Endothelial cell of umbilical vein (primary cell): Measurements from ENCODE around the gene DHX35. TPM values are rescaled to one million over a fixed set of nuclear protein-coding genes. Genes with fewer than 3 reads are reported as not detected.

Experiments used
- BruUV-seq: library from RNA; stranded (reverse); fragments of 400-500 nt; replicated peaks from 2 replicates; lab custom pipeline; 2021; lab: Mats Ljungman, UMichigan
- CTCF ChIA-PET: fragments of 300-600, 350-600 bp; sonication (Branson Sonifier 250); formaldehyde crosslinking; loops from one replicate; lab custom pipeline; 2021; ENCODE audit warnings: antibody characterized with exemption, inconsistent platforms; lab: Charles Lee
- POLR2A ChIA-PET: fragments of 300-600, 350-600 bp; sonication (Branson Sonifier 250); formaldehyde crosslinking; loops from one replicate; lab custom pipeline; 2021; ENCODE audit warnings: antibody characterized with exemption, inconsistent platforms; lab: Charles Lee
- DNase-seq: peaks from one replicate; pipeline ENCODE4 v3.0.0-alpha.2; 2011; ENCODE audit warnings: low read depth, low spot score
- FAIRE-seq: peaks from 2 replicates; lab custom pipeline; 2011; peaks lifted over from hg19 to GRCh38; lab: Jason Lieb, UNC
- H2AFZ ChIP-seq: 2 replicates; pipeline ENCODE4 v1.6.0; 2012; ENCODE audit warnings: low read depth, low read length, control low read depth, inconsistent platforms
- H3K27ac ChIP-seq: 2 replicates; pipeline ENCODE4 v1.5.1; 2011; ENCODE audit warnings: low read depth, mild to moderate bottlenecking, control low read depth, low read length, moderate library complexity; ENCODE audit not compliant: insufficient read depth
- H3K27me3 ChIP-seq, 2 experiments: 2 replicates each; pipeline versions ENCODE4 v1.6.0 to v1.6.1; 2011; ENCODE audit warnings: low read length in 2 of 2, mixed read lengths in 1 of 2; ENCODE audit not compliant: control insufficient read depth in 2 of 2, insufficient read depth in 2 of 2
- H3K36me3 ChIP-seq, 2 experiments: 2 replicates in 1 of 2; 3 replicates in 1 of 2; pipeline ENCODE4 v1.5.1; 2011; ENCODE audit warnings: low read length in 2 of 2, mild to moderate bottlenecking in 1 of 2, moderate library complexity in 1 of 2; ENCODE audit not compliant: control insufficient read depth in 2 of 2, insufficient read depth in 2 of 2; ENCODE audit errors: extremely low read depth in 1 of 2
- H3K4me1 ChIP-seq: 3 replicates; pipeline ENCODE4 v1.5.1; 2011; ENCODE audit warnings: mild to moderate bottlenecking, low read length; ENCODE audit not compliant: control insufficient read depth, insufficient read depth; ENCODE audit errors: extremely low read depth
- H3K4me2 ChIP-seq: 2 replicates; pipeline ENCODE4 v1.6.1; 2011; ENCODE audit warnings: low read length, control low read depth, mixed read lengths; ENCODE audit not compliant: insufficient read depth
- H3K4me3 ChIP-seq, 3 experiments: fragments of 200-600 bp in 1 of 3; sonication (generic), shearing (Covaris generic) in 1 of 3; replicated peaks in 1 of 3; 2 replicates each; pipeline ENCODE4 v1.5.1; 2011 to 2016; ENCODE audit warnings: control low read depth in 3 of 3, low read length in 3 of 3, mild to moderate bottlenecking in 2 of 3, inconsistent platforms in 1 of 3, low read depth in 1 of 3, moderate library complexity in 1 of 3; ENCODE audit not compliant: insufficient read depth in 1 of 3
- H3K79me2 ChIP-seq: 2 replicates; pipeline ENCODE4 v1.6.0; 2012; ENCODE audit warnings: low read length, inconsistent platforms; ENCODE audit not compliant: control insufficient read depth, insufficient read depth
- H3K9ac ChIP-seq: replicated peaks from 2 replicates; pipeline ENCODE3; 2011; ENCODE audit warnings: low read length, control low read depth; ENCODE audit not compliant: insufficient read depth; ENCODE audit errors: extremely low read depth
- H3K9me1 ChIP-seq: replicated peaks from 3 replicates; pipeline ENCODE4 v1.6.0; 2011; ENCODE audit warnings: mild to moderate bottlenecking, low read length; ENCODE audit not compliant: control insufficient read depth, insufficient read depth; ENCODE audit errors: extremely low read depth
- H3K9me3 ChIP-seq: replicated peaks from 2 replicates; pipeline ENCODE4 v1.5.1; 2012; ENCODE audit warnings: low read length, inconsistent platforms; ENCODE audit not compliant: control insufficient read depth, insufficient read depth
- H4K20me1 ChIP-seq: replicated peaks from 2 replicates; pipeline ENCODE3; 2011; ENCODE audit warnings: mild to moderate bottlenecking, low read length; ENCODE audit not compliant: control insufficient read depth, insufficient read depth; ENCODE audit errors: extremely low read depth
- CTCF ChIP-seq, 2 donors: IDR thresholded peaks; 1 replicate in 1 of 2; 2 replicates in 1 of 2; pipeline ENCODE4 v1.5.1; 2011; ENCODE audit warnings: low read length in 2 of 2, mild to moderate bottlenecking in 2 of 2, moderate library complexity in 2 of 2, control low read depth in 1 of 2, inconsistent platforms in 1 of 2, low read depth in 1 of 2; ENCODE audit not compliant: insufficient read depth in 1 of 2; ENCODE audit errors: extremely low read depth in 1 of 2
- POLR2AphosphoS5 ChIP-seq: IDR thresholded peaks from 2 replicates; pipeline ENCODE4 v1.6.1; 2012; ENCODE audit warnings: low read depth, mild to moderate bottlenecking, control low read depth, low read length, moderate library complexity; ENCODE audit not compliant: insufficient read depth
- dilution Hi-C: fragments of 300-500 bp; cut with MboI; formaldehyde crosslinking; loops from one replicate; pipeline ENCODE4 v1.15.0; 2019; ENCODE audit warnings: low sequenced_read_pairs; ENCODE audit not compliant: extremely low pct_ligation_motif_present
- intact Hi-C: fragments of 100-400 bp; cut with micrococcal nuclease; formaldehyde crosslinking; loops from one replicate; pipeline ENCODE4 v1.10.0; 2022
- polyA plus RNA-seq, 4 experiments: library from polyadenylated mRNA; depleted of rRNA in 3 of 4; stranded (reverse) in 3 of 4; unstranded in 1 of 4; fragments of >200 nt; gene quantifications; 2 replicates each; pipeline versions ENCODE4 v1.2.1 to v1.2.3, GENCODE V29; 2011 to 2012; ENCODE audit warnings: missing spikeins in 1 of 4
- total RNA-seq: library from RNA; stranded (reverse); gene quantifications from 2 replicates; pipeline ENCODE4 v1.2.3, GENCODE V29; 2021

The DHX35 gene
- total and polyA plus RNA-seq, 2 donors (not counting 3 experiments of a cell fraction or from before 2014, with no cell fraction given): 10.0 to 13.0 TPM

- FAIRE-seq: no peak
- no peaks in the 10 kb centered on the region for H3K4me1 ChIP-seq
- POLR2A ChIA-PET: no interaction called here
Measured at GRCh38 chr20:39082622-39083398, 120.7 kb downstream of the DHX35 start.

More at GRCh38 chr20:39082622-39083398, 120.7 kb downstream of the DHX35 start:
- no TSS peak for BruUV-seq
- Histone ChIP-seq H3K9ac (no peak overlapping the region), H3K79me2 (no peaks in the 10 kb centered on the region), H3K27ac (no peak overlapping the region), H3K9me1 (no peaks in the 10 kb centered on the region), H3K4me3 (no peak overlapping the region), H4K20me1 (no peaks in the 10 kb centered on the region), H3K9me3 (no peaks in the 10 kb centered on the region), H3K4me2 (no peak overlapping the region), H3K27me3 (peaks cover 4 to 8% of the 10 kb centered on the region in 2 experiments), H2AFZ (no peak overlapping the region), H3K36me3 (no peaks in the 10 kb centered on the region)
- dilution Hi-C loops (no loop called here), intact Hi-C loops (no loop called here)
- no peak for DNase-seq
- no peak for TF ChIP-seq POLR2AphosphoS5
- TF ChIP-seq CTCF (IDR thresholded peaks at IDR 0.05; ENCODE audit: extremely low read depth in 1 of 2, insufficient read depth in 1 of 2, low read depth in 1 of 2, low read length in 2 of 2): no peak
- CTCF ChIA-PET: interaction anchor here (0.7 to 4.5 kb wide), 5 partner anchors 14 to 433 kb away, joined by 3 to 143 read pairs (median 7); no protein-coding TSS in a partner anchor
